ENCODE results near the gene SS18L1. TPM values are rescaled to one million over a fixed set of nuclear protein-coding genes. Genes with fewer than 3 reads are reported as not detected.

SS18L1 gene
- total and polyA plus RNA-seq, 10 donors, result 6.7 to 18.6 (median 13.9) TPM

DNA sequence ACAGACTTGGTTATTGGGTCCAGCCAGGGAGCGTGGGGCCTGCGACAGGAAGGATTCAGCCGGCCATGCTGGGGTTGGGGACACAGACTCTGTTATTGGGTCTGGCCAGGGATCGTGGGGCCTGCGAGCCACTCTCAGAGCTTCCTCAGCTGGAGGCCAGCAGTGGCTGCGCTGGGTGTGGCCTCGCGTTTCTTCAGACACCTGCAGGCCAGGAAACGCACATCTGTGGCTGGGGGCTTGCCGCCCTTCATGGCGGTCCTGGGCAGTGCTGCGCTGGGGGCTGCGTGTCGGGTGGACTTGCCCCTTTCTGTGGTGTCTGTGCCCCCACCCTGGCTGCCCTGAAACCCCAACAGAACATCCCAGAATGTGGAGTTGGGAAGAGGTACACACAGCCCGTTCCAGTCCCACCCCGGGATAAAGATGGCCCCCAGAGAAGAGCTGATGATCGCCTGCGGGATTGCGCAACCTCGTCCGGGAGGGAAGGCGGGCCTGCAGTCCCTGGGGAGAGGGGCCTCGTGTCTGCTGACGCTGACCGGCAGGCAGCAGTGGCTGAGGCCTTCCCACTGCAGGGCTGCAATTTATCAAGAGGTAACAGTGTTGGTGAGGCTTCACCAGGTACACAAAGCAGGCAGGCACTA lies 22.3 kb downstream of the SS18L1 start:
- Histone ChIP-seq H3K4me1 (peaks cover 0 to 4% (median 0%) of the 10 kb centered on the region in 6 donors), H3K4me3 (no peak overlapping the region), H3K36me3 (peaks cover 0 to 96% (median 70%) of the 10 kb centered on the region in 6 donors), H3K27me3 (replicated peaks in 1 of 7) (no peaks in the 10 kb centered on the region), H3K9me3 (no peaks in the 10 kb centered on the region), H3K27ac (no peak overlapping the region)
- no peak for TF ChIP-seq POLR2A (IDR thresholded peaks at IDR 0.05)
- TF ChIP-seq, protein P1, sequence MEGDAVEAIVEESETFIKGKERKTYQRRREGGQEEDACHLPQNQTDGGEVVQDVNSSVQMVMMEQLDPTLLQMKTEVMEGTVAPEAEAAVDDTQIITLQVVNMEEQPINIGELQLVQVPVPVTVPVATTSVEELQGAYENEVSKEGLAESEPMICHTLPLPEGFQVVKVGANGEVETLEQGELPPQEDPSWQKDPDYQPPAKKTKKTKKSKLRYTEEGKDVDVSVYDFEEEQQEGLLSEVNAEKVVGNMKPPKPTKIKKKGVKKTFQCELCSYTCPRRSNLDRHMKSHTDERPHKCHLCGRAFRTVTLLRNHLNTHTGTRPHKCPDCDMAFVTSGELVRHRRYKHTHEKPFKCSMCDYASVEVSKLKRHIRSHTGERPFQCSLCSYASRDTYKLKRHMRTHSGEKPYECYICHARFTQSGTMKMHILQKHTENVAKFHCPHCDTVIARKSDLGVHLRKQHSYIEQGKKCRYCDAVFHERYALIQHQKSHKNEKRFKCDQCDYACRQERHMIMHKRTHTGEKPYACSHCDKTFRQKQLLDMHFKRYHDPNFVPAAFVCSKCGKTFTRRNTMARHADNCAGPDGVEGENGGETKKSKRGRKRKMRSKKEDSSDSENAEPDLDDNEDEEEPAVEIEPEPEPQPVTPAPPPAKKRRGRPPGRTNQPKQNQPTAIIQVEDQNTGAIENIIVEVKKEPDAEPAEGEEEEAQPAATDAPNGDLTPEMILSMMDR (IDR thresholded peaks at IDR 0.05 in 8 of 11, conservative IDR thresholded peaks at IDR 0.05 in 3 of 11), result no peak
- TF ChIP-seq POLR2AphosphoS5 (IDR thresholded peaks at IDR 0.05), result no peak
- peak; percentile 48 for DNase-seq
- 86 to 92% (median 89%) methylated on average over 12 to 25 of the region's 25 CpGs for WGBS, 5 donors
- intact Hi-C loops (cut with DNase I; ENCODE audit: low total_unique reads), result no loop called here

GRCh38 chr20:62167474-62167873 lies 23.9 kb downstream of the SS18L1 start:
- Histone ChIP-seq H3K27me3 (replicated peaks in 1 of 7) (no peaks in the 10 kb centered on the region), H3K4me3 (no peak overlapping the region), H3K27ac (peak overlapping the region in 5 of 8 donors; percentile 14 to 63 (median 37)), H3K9me3 (no peaks in the 10 kb centered on the region), H3K4me1 (peaks cover 0 to 4% (median 0%) of the 10 kb centered on the region in 6 donors), H3K36me3 (peaks cover 0 to 82% (median 57%) of the 10 kb centered on the region in 6 donors)
- TF ChIP-seq POLR2AphosphoS5 (IDR thresholded peaks at IDR 0.05), result peak; percentile 36 to 71 (median 47)
- no peak for TF ChIP-seq POLR2A (IDR thresholded peaks at IDR 0.05)
- DNase-seq, result peak; percentile 76
- WGBS, 5 donors, result 58 to 84% (median 82%) methylated on average over 5 to 6 of the region's 6 CpGs
- intact Hi-C loops (cut with DNase I; ENCODE audit: low total_unique reads), result no loop called here

- TF ChIP-seq POLR2A (IDR thresholded peaks at IDR 0.05) (no peak), POLR2AphosphoS5 (IDR thresholded peaks at IDR 0.05) (no peak)
- TF ChIP-seq, protein P1 (IDR thresholded peaks at IDR 0.05 in 8 of 11, conservative IDR thresholded peaks at IDR 0.05 in 3 of 11), result no peak
- H3K4me3 ChIP-seq, result no peak overlapping the region
- WGBS, 5 donors, result 75 to 100% (median 91%) methylated on average over 4 of the region's 4 CpGs
- intact Hi-C loops (cut with DNase I; ENCODE audit: low total_unique reads), result no loop called here
- peaks cover 0 to 82% (median 57%) of the 10 kb centered on the region in 6 donors for H3K36me3 ChIP-seq
- H3K4me1 ChIP-seq, result peaks cover 0 to 4% (median 0%) of the 10 kb centered on the region in 6 donors
- H3K27ac ChIP-seq, result no peak overlapping the region
- DNase-seq, result no peak
- no peaks in the 10 kb centered on the region for H3K9me3 ChIP-seq
- no peaks in the 10 kb centered on the region for H3K27me3 ChIP-seq (replicated peaks in 1 of 7)
Observed at GRCh38 chr20:62168061-62168460, 24.5 kb downstream of the SS18L1 start.

- Histone ChIP-seq H3K9me3 (no peaks in the 10 kb centered on the region), H3K4me1 (peaks cover 0 to 4% (median 0%) of the 10 kb centered on the region in 6 donors), H3K36me3 (peaks cover 0 to 82% (median 53%) of the 10 kb centered on the region in 6 donors), H3K27ac (no peak overlapping the region), H3K27me3 (replicated peaks in 1 of 7) (no peaks in the 10 kb centered on the region), H3K4me3 (no peak overlapping the region)
- intact Hi-C loops (cut with DNase I; ENCODE audit: low total_unique reads), result no loop called here
- WGBS, 5 donors, result 96 to 99% (median 97%) methylated on average over 22 to 23 of the region's 23 CpGs
- peak; percentile 59 for DNase-seq
- no peak for TF ChIP-seq POLR2A (IDR thresholded peaks at IDR 0.05)
- TF ChIP-seq, protein P1 (IDR thresholded peaks at IDR 0.05 in 8 of 11, conservative IDR thresholded peaks at IDR 0.05 in 3 of 11), result no peak
- TF ChIP-seq POLR2AphosphoS5 (IDR thresholded peaks at IDR 0.05), result no peak
Observed at GRCh38 chr20:62168890-62169435, 25.4 kb downstream of the SS18L1 start.

All from spleen (tissue), 11 donors.